ENCODE results near the gene HES7.
A peak's percentile ranks its signal among the peaks of the same experiment; 100 is the strongest.

The HES7 gene

DNA sequence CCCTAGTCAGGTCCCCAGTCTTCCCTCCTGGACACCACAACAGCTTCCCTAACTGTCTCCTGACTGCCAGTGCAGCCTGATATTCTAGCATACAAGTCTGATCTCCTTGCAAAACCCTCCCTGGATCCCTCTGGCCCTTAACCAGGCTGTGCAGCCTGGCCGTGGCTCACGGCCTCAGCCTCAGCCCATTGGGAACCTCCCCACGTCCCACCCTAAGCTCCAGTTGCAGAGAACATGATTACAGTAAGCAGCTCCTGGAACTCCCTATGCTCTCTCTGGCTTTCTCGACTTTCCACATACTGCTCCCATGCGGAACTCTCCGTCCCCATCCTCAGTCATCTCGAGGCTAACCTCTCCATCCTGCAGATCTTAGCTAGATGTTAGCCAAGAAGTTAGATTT lies 49.4 kb downstream of the HES7 start:
- no peak for DNase-seq (ENCODE audit: low read depth in 2 of 3, low spot score in 1 of 3)

GRCh38 chr17:8073627-8074484 lies 50.0 kb downstream of the HES7 start:
- peak; percentile 72 to 84 (median 83) for DNase-seq (ENCODE audit: low read depth in 2 of 3, low spot score in 1 of 3)

DNA sequence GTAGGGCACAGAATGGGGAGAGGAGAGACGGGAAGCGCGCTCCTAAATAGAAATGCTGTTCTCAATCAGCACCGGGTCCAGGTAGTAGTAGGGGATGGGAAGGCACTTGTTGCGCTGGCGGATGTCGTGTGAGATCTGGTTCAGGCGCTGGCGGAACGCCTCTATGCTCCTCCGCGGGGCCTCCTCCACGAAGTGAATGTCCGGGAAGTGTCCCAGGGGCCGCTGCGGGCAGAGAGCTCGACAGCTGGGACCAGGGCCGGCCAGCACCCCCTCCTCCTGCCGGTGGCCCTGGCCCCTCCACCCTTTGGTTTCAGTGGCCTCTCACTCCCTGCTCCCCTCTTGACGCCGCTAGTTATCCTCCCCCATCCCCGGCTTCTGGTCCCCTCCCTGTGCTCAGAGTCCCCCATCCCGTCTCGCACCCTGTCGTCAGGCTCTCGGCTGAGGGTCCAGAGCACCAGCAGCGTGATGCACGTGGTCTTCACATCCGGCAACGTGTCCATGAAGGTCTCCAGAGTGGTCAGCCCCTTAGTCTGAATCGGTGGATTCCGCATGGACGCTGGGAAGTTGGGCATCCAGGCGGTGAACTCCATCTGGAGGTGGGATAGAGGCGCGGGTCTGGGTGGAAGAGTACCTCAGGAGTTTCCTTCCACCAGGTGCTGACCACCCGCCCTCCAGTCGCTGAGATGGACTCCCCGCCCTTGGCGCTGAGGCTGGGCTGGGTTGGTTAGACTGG lies 51.0 kb downstream of the HES7 start:
- no peak for DNase-seq (ENCODE audit: low read depth in 2 of 3, low spot score in 1 of 3)

GRCh38 chr17:8072341-8072728 lies 51.6 kb downstream of the HES7 start:
- no peak for DNase-seq (ENCODE audit: low read depth in 2 of 3, low spot score in 1 of 3)

GRCh38 chr17:8071496-8071895 lies 52.4 kb downstream of the HES7 start:
- no peak for DNase-seq (ENCODE audit: low read depth in 2 of 3, low spot score in 1 of 3)
